ENCODE data around the gene RNASE11. TPM values are rescaled to one million over a fixed set of nuclear protein-coding genes. Genes with fewer than 3 reads are reported as not detected.

The RNASE11 gene
- total RNA-seq, 5 donors from 2014 or later (not counting 1 experiment from before 2014, with no cell fraction given) = not detected

- POLR2A ChIA-PET = no interaction called here
- ATAC-seq (replicated peaks in 1 of 4) (no peak), DNase-seq (no peak)
- Histone ChIP-seq H3K27ac (ENCODE audit: low read length) (no peak overlapping the region), H3K27me3 (replicated peaks in 1 of 2; ENCODE audit: control insufficient read depth in 2 of 2, extremely low read depth in 1 of 2, insufficient read depth in 2 of 2, low read length in 1 of 2) (no peaks in the 10 kb centered on the region), H3K4me3 (ENCODE audit: control insufficient read depth in 1 of 2, extremely low read depth in 1 of 2, low read length in 1 of 2) (no peak overlapping the region), H3K36me3 (ENCODE audit: control insufficient read depth in 2 of 2, extremely low read depth in 1 of 2, insufficient read depth in 1 of 2, low read length in 1 of 2) (no peaks in the 10 kb centered on the region), H3K9me3 (no peaks in the 10 kb centered on the region), H3K4me1 (ENCODE audit: control insufficient read depth in 1 of 2, extremely low read depth in 1 of 2, insufficient read depth in 2 of 2, low read length in 2 of 2) (peaks cover 10 to 15% of the 10 kb centered on the region in 2 experiments)
- no peaks in the 10 kb centered on the region for H3K27me3 Mint-ChIP-seq
- CTCF ChIA-PET = interaction anchor here (0.6 to 5.1 kb wide), 4 partner anchors 13 to 280 kb away, joined by 5 to 69 read pairs (median 24); no protein-coding TSS in a partner anchor
- peaks cover 0 to 1% (median 0%) of the 10 kb centered on the region in 3 donors for H3K4me1 Mint-ChIP-seq
- no peaks in the 10 kb centered on the region for H3K36me3 Mint-ChIP-seq
- H3K4me3 Mint-ChIP-seq = no peak overlapping the region
- H3K27ac Mint-ChIP-seq = no peak overlapping the region
- no CpG with 5 or more reads among the region's 2 CpGs for WGBS (ENCODE audit: insufficient coverage)
- H3K9me3 Mint-ChIP-seq = no peaks in the 10 kb centered on the region
These were observed 19.1 kb upstream of the RNASE11 start for GRCh38 chr14:20606902-20607242.

GRCh38 chr14:20606190-20606901 lies 18.5 kb upstream of the RNASE11 start:
- H3K9me3 Mint-ChIP-seq = no peaks in the 10 kb centered on the region
- Histone ChIP-seq H3K27ac (ENCODE audit: low read length) (no peak overlapping the region), H3K36me3 (ENCODE audit: control insufficient read depth in 2 of 2, extremely low read depth in 1 of 2, insufficient read depth in 1 of 2, low read length in 1 of 2) (no peaks in the 10 kb centered on the region), H3K27me3 (replicated peaks in 1 of 2; ENCODE audit: control insufficient read depth in 2 of 2, extremely low read depth in 1 of 2, insufficient read depth in 2 of 2, low read length in 1 of 2) (no peaks in the 10 kb centered on the region), H3K4me3 (ENCODE audit: control insufficient read depth in 1 of 2, extremely low read depth in 1 of 2, low read length in 1 of 2) (no peak overlapping the region), H3K4me1 (ENCODE audit: control insufficient read depth in 1 of 2, extremely low read depth in 1 of 2, insufficient read depth in 2 of 2, low read length in 2 of 2) (peaks cover 10 to 13% of the 10 kb centered on the region in 2 experiments), H3K9me3 (no peaks in the 10 kb centered on the region)
- ATAC-seq (replicated peaks in 1 of 4) = no peak
- no peaks in the 10 kb centered on the region for H3K27me3 Mint-ChIP-seq
- no peak for DNase-seq
- ChIA-PET POLR2A (no interaction called here), CTCF (interaction anchor here (0.6 to 5.1 kb wide), 5 partner anchors 14 to 280 kb away, joined by 3 to 69 read pairs (median 6); no protein-coding TSS in a partner anchor)
- no peak overlapping the region for H3K4me3 Mint-ChIP-seq
- H3K27ac Mint-ChIP-seq = no peak overlapping the region
- H3K36me3 Mint-ChIP-seq = no peaks in the 10 kb centered on the region
- WGBS (ENCODE audit: insufficient coverage) = 57% methylated on average over 7 of the region's 8 CpGs
- H3K4me1 Mint-ChIP-seq = peaks cover 0 to 1% (median 0%) of the 10 kb centered on the region in 3 donors

GRCh38 chr14:20603813-20604690 lies 16.3 kb upstream of the RNASE11 start:
- H3K27ac Mint-ChIP-seq = no peak overlapping the region
- H3K27me3 ChIP-seq (replicated peaks in 1 of 2; ENCODE audit: control insufficient read depth in 2 of 2, extremely low read depth in 1 of 2, insufficient read depth in 2 of 2, low read length in 1 of 2) = peaks cover 0 to 3% of the 10 kb centered on the region in 2 experiments
- no peaks in the 10 kb centered on the region for H3K36me3 ChIP-seq (ENCODE audit: control insufficient read depth in 2 of 2, extremely low read depth in 1 of 2, insufficient read depth in 1 of 2, low read length in 1 of 2)
- POLR2A ChIA-PET = no interaction called here
- WGBS (ENCODE audit: insufficient coverage) = 89% methylated on average over 13 of the region's 13 CpGs
- no peak overlapping the region for H3K4me3 Mint-ChIP-seq
- CTCF ChIA-PET = no interaction called here
- H3K36me3 Mint-ChIP-seq = no peaks in the 10 kb centered on the region
- no peaks in the 10 kb centered on the region for H3K27me3 Mint-ChIP-seq
- ATAC-seq (replicated peaks in 1 of 4) (no peak), DNase-seq (no peak)
- H3K9me3 Mint-ChIP-seq = no peaks in the 10 kb centered on the region
- no peak overlapping the region for H3K4me3 ChIP-seq (ENCODE audit: control insufficient read depth in 1 of 2, extremely low read depth in 1 of 2, low read length in 1 of 2)
- H3K4me1 Mint-ChIP-seq = peaks cover 0 to 1% (median 0%) of the 10 kb centered on the region in 3 donors
- H3K9me3 ChIP-seq = no peaks in the 10 kb centered on the region
- H3K27ac ChIP-seq (ENCODE audit: low read length) = no peak overlapping the region
- H3K4me1 ChIP-seq (ENCODE audit: control insufficient read depth in 1 of 2, extremely low read depth in 1 of 2, insufficient read depth in 2 of 2, low read length in 2 of 2) = no peaks in the 10 kb centered on the region

- Histone ChIP-seq H3K9me3 (no peaks in the 10 kb centered on the region), H3K4me3 (ENCODE audit: control insufficient read depth in 1 of 2, extremely low read depth in 1 of 2, low read length in 1 of 2) (no peak overlapping the region), H3K36me3 (ENCODE audit: control insufficient read depth in 2 of 2, extremely low read depth in 1 of 2, insufficient read depth in 1 of 2, low read length in 1 of 2) (no peaks in the 10 kb centered on the region), H3K27ac (ENCODE audit: low read length) (no peak overlapping the region), H3K4me1 (ENCODE audit: control insufficient read depth in 1 of 2, extremely low read depth in 1 of 2, insufficient read depth in 2 of 2, low read length in 2 of 2) (no peaks in the 10 kb centered on the region), H3K27me3 (replicated peaks in 1 of 2; ENCODE audit: control insufficient read depth in 2 of 2, extremely low read depth in 1 of 2, insufficient read depth in 2 of 2, low read length in 1 of 2) (peaks cover 0 to 5% of the 10 kb centered on the region in 2 experiments)
- WGBS (ENCODE audit: insufficient coverage) = 84% methylated on average over 9 of the region's 9 CpGs
- DNase-seq (no peak), ATAC-seq (replicated peaks in 1 of 4) (no peak)
- POLR2A ChIA-PET = no interaction called here
- no peaks in the 10 kb centered on the region for H3K27me3 Mint-ChIP-seq
- H3K36me3 Mint-ChIP-seq = no peaks in the 10 kb centered on the region
- no peaks in the 10 kb centered on the region for H3K9me3 Mint-ChIP-seq
- H3K4me3 Mint-ChIP-seq = no peak overlapping the region
- no peaks in the 10 kb centered on the region for H3K4me1 Mint-ChIP-seq
- CTCF ChIA-PET = no interaction called here
- no peak overlapping the region for H3K27ac Mint-ChIP-seq
These were observed 14.8 kb upstream of the RNASE11 start for GRCh38 chr14:20602583-20602982.

GRCh38 chr14:20601522-20601921 lies 13.7 kb upstream of the RNASE11 start:
- no peaks in the 10 kb centered on the region for H3K27me3 Mint-ChIP-seq
- no peaks in the 10 kb centered on the region for H3K36me3 Mint-ChIP-seq
- no peak overlapping the region for H3K4me3 ChIP-seq (ENCODE audit: control insufficient read depth in 1 of 2, extremely low read depth in 1 of 2, low read length in 1 of 2)
- POLR2A ChIA-PET = no interaction called here
- H3K27ac Mint-ChIP-seq = no peak overlapping the region
- H3K4me3 Mint-ChIP-seq = no peak overlapping the region
- H3K4me1 Mint-ChIP-seq = no peaks in the 10 kb centered on the region
- no peaks in the 10 kb centered on the region for H3K36me3 ChIP-seq (ENCODE audit: control insufficient read depth in 2 of 2, extremely low read depth in 1 of 2, insufficient read depth in 1 of 2, low read length in 1 of 2)
- H3K27ac ChIP-seq (ENCODE audit: low read length) = no peak overlapping the region
- H3K27me3 ChIP-seq (replicated peaks in 1 of 2; ENCODE audit: control insufficient read depth in 2 of 2, extremely low read depth in 1 of 2, insufficient read depth in 2 of 2, low read length in 1 of 2) = peaks cover 0 to 6% of the 10 kb centered on the region in 2 experiments
- CTCF ChIA-PET = interaction anchor here in 1 of 2 donors (0.6 to 0.7 kb wide), 2 partner anchors 95 to 274 kb away, joined by 3 read pairs; no protein-coding TSS in a partner anchor
- DNase-seq = no peak
- no peaks in the 10 kb centered on the region for H3K9me3 Mint-ChIP-seq
- ATAC-seq (replicated peaks in 1 of 4) = no peak
- no peaks in the 10 kb centered on the region for H3K4me1 ChIP-seq (ENCODE audit: control insufficient read depth in 1 of 2, extremely low read depth in 1 of 2, insufficient read depth in 2 of 2, low read length in 2 of 2)
- H3K9me3 ChIP-seq = no peaks in the 10 kb centered on the region
- 87% methylated on average over 12 of the region's 12 CpGs for WGBS (ENCODE audit: insufficient coverage)

GRCh38 chr14:20597108-20597507 lies 9.3 kb upstream of the RNASE11 start:
- Mint-ChIP-seq H3K27me3 (peaks cover 0 to 6% of the 10 kb centered on the region in 2 donors), H3K4me1 (peaks cover 4 to 9% (median 5%) of the 10 kb centered on the region in 3 donors), H3K27ac (no peak overlapping the region), H3K4me3 (no peak overlapping the region), H3K36me3 (no peaks in the 10 kb centered on the region), H3K9me3 (no peaks in the 10 kb centered on the region)
- WGBS (ENCODE audit: insufficient coverage) = 86% methylated on average over 1 of the region's 1 CpG
- POLR2A ChIA-PET = no interaction called here
- Histone ChIP-seq H3K27me3 (replicated peaks in 1 of 2; ENCODE audit: control insufficient read depth in 2 of 2, extremely low read depth in 1 of 2, insufficient read depth in 2 of 2, low read length in 1 of 2) (peaks cover 0 to 6% of the 10 kb centered on the region in 2 experiments), H3K27ac (ENCODE audit: low read length) (no peak overlapping the region), H3K4me1 (ENCODE audit: control insufficient read depth in 1 of 2, extremely low read depth in 1 of 2, insufficient read depth in 2 of 2, low read length in 2 of 2) (no peaks in the 10 kb centered on the region), H3K4me3 (ENCODE audit: control insufficient read depth in 1 of 2, extremely low read depth in 1 of 2, low read length in 1 of 2) (no peak overlapping the region), H3K36me3 (ENCODE audit: control insufficient read depth in 2 of 2, extremely low read depth in 1 of 2, insufficient read depth in 1 of 2, low read length in 1 of 2) (no peaks in the 10 kb centered on the region), H3K9me3 (no peaks in the 10 kb centered on the region)
- CTCF ChIA-PET = interaction anchor here in 1 of 2 donors (0.6 kb wide), 1 partner anchor 112 kb away, joined by 4 read pairs; no protein-coding TSS in a partner anchor
- no peak for ATAC-seq (replicated peaks in 1 of 4)
- DNase-seq = no peak
